ENCODE measurements around the gene MED16. TPM values are rescaled to one million over a fixed set of nuclear protein-coding genes. Genes with fewer than 3 reads are reported as not detected.

Gene MED16
- total RNA-seq, 1 experiment from 2014 or later, result 10.8 TPM

GRCh38 chr19:918152-918437, 25.1 kb upstream of the MED16 start:
- Histone ChIP-seq H4K20me1 (ENCODE audit: insufficient read depth, low read depth, low read length) (no peaks in the 10 kb centered on the region), H3K27me3 (ENCODE audit: low read length) (no peaks in the 10 kb centered on the region), H3K4me2 (ENCODE audit: low read depth, low read length, poor library complexity, severe bottlenecking) (no peak overlapping the region), H3K36me3 (ENCODE audit: insufficient read depth, low read length) (no peaks in the 10 kb centered on the region), H3K9ac (ENCODE audit: low read length) (no peak overlapping the region), H3K4me3 (ENCODE audit: low read length) (no peak overlapping the region), H3K79me2 (ENCODE audit: low read length) (peaks cover 4% of the 10 kb centered on the region), H2AFZ (ENCODE audit: low read length) (no peak overlapping the region), H3K9me2 (replicated peaks; ENCODE audit: insufficient read depth, low read length) (no peaks in the 10 kb centered on the region), H3K27ac (ENCODE audit: low read length) (no peak overlapping the region), H3K9me3 (ENCODE audit: low read length) (no peaks in the 10 kb centered on the region), H3K4me1 (ENCODE audit: low read length) (peaks cover 11% of the 10 kb centered on the region)
- DNase-seq, result no peak

GRCh38 chr19:917323-918151, 24.6 kb upstream of the MED16 start, which contains the start of gene KISS1R:
KISS1R (plus strand) TSS chr19:917333; CDS start chr19:917503, 170 bp downstream.
- peak; percentile 69 for DNase-seq
- H3K36me3 ChIP-seq (ENCODE audit: insufficient read depth, low read length), result no peaks in the 10 kb centered on the region
- H3K79me2 ChIP-seq (ENCODE audit: low read length), result peaks cover 6% of the 10 kb centered on the region
- no peaks in the 10 kb centered on the region for H3K9me2 ChIP-seq (replicated peaks; ENCODE audit: insufficient read depth, low read length)
- no peak within 1 kb of the TSS for H3K4me3 ChIP-seq (ENCODE audit: low read length)
- H3K4me1 ChIP-seq (ENCODE audit: low read length), result peaks cover 11% of the 10 kb centered on the region
- no peaks in the 10 kb centered on the region for H3K27me3 ChIP-seq (ENCODE audit: low read length)
- no peak within 1 kb of the TSS for H3K9ac ChIP-seq (ENCODE audit: low read length)
- no peaks in the 10 kb centered on the region for H3K9me3 ChIP-seq (ENCODE audit: low read length)
- no peak within 1 kb of the TSS for H3K27ac ChIP-seq (ENCODE audit: low read length)
- H4K20me1 ChIP-seq (ENCODE audit: insufficient read depth, low read depth, low read length), result no peaks in the 10 kb centered on the region
- no peak within 1 kb of the TSS for H2AFZ ChIP-seq (ENCODE audit: low read length)
- no peak within 1 kb of the TSS for H3K4me2 ChIP-seq (ENCODE audit: low read depth, low read length, poor library complexity, severe bottlenecking)

DNA sequence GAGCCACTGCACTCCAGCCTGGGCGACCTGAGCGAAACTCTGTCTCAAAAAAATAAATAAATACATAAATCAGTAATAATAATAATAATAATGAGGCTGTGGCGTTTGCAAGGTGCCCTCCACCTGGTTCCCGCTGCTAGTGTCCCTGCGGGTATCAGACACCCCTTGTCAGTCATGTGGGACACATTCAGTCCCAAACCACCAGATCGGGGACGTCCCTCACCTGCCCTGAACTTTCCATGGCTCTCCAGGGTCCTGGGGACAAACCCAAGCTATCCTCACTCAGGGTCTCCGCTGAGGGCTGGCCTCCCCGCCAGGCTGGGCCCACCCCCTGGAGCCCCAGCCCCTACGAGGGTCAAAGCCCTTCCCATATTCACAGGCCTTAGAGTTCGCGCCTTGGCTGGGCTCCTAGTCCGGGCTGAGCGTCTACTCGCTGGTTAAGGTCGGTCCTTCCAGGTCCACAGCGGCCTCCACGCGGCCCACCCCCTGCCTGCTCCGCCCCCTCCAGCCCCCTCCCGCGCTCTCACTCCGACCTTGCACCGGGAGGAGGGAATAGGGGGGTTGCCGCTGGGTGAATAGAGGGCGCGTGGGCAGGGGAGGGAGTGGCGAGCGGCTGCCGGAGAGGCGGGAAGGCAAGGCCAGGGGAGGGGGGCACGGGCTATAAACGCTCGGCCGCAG, 23.8 kb upstream of the MED16 start:
- Histone ChIP-seq H4K20me1 (ENCODE audit: insufficient read depth, low read depth, low read length) (no peaks in the 10 kb centered on the region), H3K36me3 (ENCODE audit: insufficient read depth, low read length) (no peaks in the 10 kb centered on the region), H3K4me3 (ENCODE audit: low read length) (no peak overlapping the region), H3K9ac (ENCODE audit: low read length) (no peak overlapping the region), H3K9me2 (replicated peaks; ENCODE audit: insufficient read depth, low read length) (no peaks in the 10 kb centered on the region), H3K9me3 (ENCODE audit: low read length) (no peaks in the 10 kb centered on the region), H3K4me1 (ENCODE audit: low read length) (peaks cover 11% of the 10 kb centered on the region), H3K27ac (ENCODE audit: low read length) (no peak overlapping the region), H3K27me3 (ENCODE audit: low read length) (no peaks in the 10 kb centered on the region), H3K4me2 (ENCODE audit: low read depth, low read length, poor library complexity, severe bottlenecking) (no peak overlapping the region), H2AFZ (ENCODE audit: low read length) (no peak overlapping the region), H3K79me2 (ENCODE audit: low read length) (peaks cover 8% of the 10 kb centered on the region)
- DNase-seq, result no peak

- peak; percentile 87 for DNase-seq
- Histone ChIP-seq H4K20me1 (ENCODE audit: insufficient read depth, low read depth, low read length) (no peaks in the 10 kb centered on the region), H2AFZ (ENCODE audit: low read length) (peak within 1 kb of the TSS; percentile 12), H3K9me3 (ENCODE audit: low read length) (no peaks in the 10 kb centered on the region), H3K9me2 (replicated peaks; ENCODE audit: insufficient read depth, low read length) (no peaks in the 10 kb centered on the region), H3K36me3 (ENCODE audit: insufficient read depth, low read length) (no peaks in the 10 kb centered on the region), H3K27me3 (ENCODE audit: low read length) (no peaks in the 10 kb centered on the region), H3K79me2 (ENCODE audit: low read length) (peaks cover 34% of the 10 kb centered on the region), H3K4me3 (ENCODE audit: low read length) (peak within 1 kb of the TSS; percentile 95), H3K27ac (ENCODE audit: low read length) (peak within 1 kb of the TSS; percentile 49; the same call in 1 of the 2 replicates), H3K4me1 (ENCODE audit: low read length) (peaks cover 17% of the 10 kb centered on the region), H3K4me2 (ENCODE audit: low read depth, low read length, poor library complexity, severe bottlenecking) (peak within 1 kb of the TSS; percentile 86), H3K9ac (ENCODE audit: low read length) (peak within 1 kb of the TSS; percentile 93)
Measured at GRCh38 chr19:913080-913748, 20.2 kb upstream of the MED16 start, which contains the start of gene R3HDM4. R3HDM4 (minus strand) TSS chr19:913219; CDS start chr19:913157, 62 bp downstream.

GRCh38 chr19:912181-913079, 19.4 kb upstream of the MED16 start:
- Histone ChIP-seq H3K4me1 (ENCODE audit: low read length) (peaks cover 17% of the 10 kb centered on the region), H3K27me3 (ENCODE audit: low read length) (no peaks in the 10 kb centered on the region), H3K4me3 (ENCODE audit: low read length) (peak overlapping the region; percentile 89), H3K36me3 (ENCODE audit: insufficient read depth, low read length) (no peaks in the 10 kb centered on the region), H2AFZ (ENCODE audit: low read length) (no peak overlapping the region), H4K20me1 (ENCODE audit: insufficient read depth, low read depth, low read length) (no peaks in the 10 kb centered on the region), H3K4me2 (ENCODE audit: low read depth, low read length, poor library complexity, severe bottlenecking) (peak overlapping the region; percentile 84), H3K79me2 (ENCODE audit: low read length) (peaks cover 40% of the 10 kb centered on the region), H3K9me2 (replicated peaks; ENCODE audit: insufficient read depth, low read length) (no peaks in the 10 kb centered on the region), H3K27ac (ENCODE audit: low read length) (peak overlapping the region; percentile 49; the same call in 1 of the 2 replicates), H3K9me3 (ENCODE audit: low read length) (no peaks in the 10 kb centered on the region), H3K9ac (ENCODE audit: low read length) (peak overlapping the region; percentile 93)
- peak; percentile 61 for DNase-seq

DNA sequence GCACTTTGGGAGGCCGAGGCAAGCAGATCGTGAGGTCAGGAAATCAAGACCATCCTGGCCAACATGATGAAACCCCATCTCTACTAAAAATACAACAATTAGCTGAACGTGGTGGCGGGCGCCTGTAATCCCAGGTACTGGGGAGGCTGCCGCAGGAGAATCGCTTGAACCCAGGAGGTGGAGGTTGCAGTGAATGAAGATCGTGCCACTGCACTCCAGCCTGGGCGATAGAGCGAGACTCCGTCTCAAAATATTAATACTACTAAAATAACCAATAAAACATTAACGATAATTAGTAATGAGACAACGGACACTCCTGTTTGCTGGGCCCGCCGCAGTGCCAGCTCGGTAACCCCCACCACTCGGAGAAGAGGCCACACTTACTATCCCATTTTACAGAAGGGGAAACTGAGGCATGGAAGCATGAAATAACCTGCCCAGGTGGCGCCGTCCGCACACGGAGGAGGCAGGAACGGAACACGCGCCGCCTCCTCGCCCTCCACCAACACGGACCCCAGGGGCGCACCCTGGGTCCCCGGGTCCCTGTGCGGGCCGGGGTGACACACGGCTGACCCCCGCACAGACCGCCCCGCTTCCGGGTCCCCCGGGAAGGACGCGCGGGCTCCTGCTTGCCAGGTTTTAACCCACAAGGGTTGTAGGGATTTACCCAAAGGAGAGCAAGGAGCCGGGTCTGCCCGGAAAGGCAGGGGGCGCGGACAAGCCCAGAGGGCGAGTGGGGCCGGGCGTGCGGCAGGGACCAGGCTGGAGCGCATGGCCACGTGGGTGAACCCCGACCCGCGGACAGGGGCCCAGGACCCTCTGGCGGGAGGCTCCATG, 18.4 kb upstream of the MED16 start:
- Histone ChIP-seq H3K79me2 (ENCODE audit: low read length) (peaks cover 45% of the 10 kb centered on the region), H3K9me3 (ENCODE audit: low read length) (no peaks in the 10 kb centered on the region), H4K20me1 (ENCODE audit: insufficient read depth, low read depth, low read length) (no peaks in the 10 kb centered on the region), H3K4me3 (ENCODE audit: low read length) (no peak overlapping the region), H3K27ac (ENCODE audit: low read length) (no peak overlapping the region), H3K36me3 (ENCODE audit: insufficient read depth, low read length) (no peaks in the 10 kb centered on the region), H3K9me2 (replicated peaks; ENCODE audit: insufficient read depth, low read length) (no peaks in the 10 kb centered on the region), H3K9ac (ENCODE audit: low read length) (no peak overlapping the region), H3K4me2 (ENCODE audit: low read depth, low read length, poor library complexity, severe bottlenecking) (no peak overlapping the region), H2AFZ (ENCODE audit: low read length) (no peak overlapping the region), H3K4me1 (ENCODE audit: low read length) (peaks cover 17% of the 10 kb centered on the region), H3K27me3 (ENCODE audit: low read length) (no peaks in the 10 kb centered on the region)
- DNase-seq, result no peak

DNA sequence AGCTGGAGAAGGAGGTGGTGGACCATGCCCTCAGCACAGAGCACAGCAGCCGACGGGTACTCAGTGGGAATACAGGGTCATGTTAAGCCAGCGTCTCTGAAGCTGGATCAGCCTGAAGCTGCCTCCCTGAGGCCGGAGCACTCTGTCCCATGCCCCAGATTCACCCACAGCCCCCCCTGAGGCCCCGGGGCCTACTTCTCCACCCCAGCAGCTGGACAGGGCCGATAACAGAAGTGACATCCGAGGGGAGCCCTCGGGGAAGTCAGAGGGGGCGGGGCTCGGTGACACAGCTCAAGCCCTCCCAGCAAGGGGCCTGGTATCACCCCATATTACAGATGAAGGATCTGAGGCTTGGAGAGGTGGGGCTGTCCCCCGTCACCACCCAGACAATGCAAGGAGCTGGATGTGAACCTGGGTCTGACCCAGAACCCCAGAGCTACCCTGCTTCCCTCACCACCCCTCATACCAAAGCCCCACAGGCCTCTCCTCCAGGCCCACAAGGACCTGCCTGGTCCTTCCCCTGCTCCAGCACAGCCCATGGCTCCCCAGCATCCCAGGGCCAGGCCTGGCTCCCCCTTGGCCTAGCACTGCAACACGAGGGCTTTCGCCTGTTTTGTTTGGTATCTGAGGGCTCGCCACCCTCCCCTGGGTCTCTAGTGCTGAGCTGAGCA, 14.3 kb upstream of the MED16 start:
- DNase-seq, result peak; percentile 66
- H3K79me2 ChIP-seq (ENCODE audit: low read length), result peaks cover 40% of the 10 kb centered on the region

More for the DNA sequence above, 14.3 kb upstream of the MED16 start:
- Histone ChIP-seq H3K36me3 (ENCODE audit: insufficient read depth, low read length) (no peaks in the 10 kb centered on the region), H3K4me2 (ENCODE audit: low read depth, low read length, poor library complexity, severe bottlenecking) (no peak overlapping the region), H3K9ac (ENCODE audit: low read length) (no peak overlapping the region), H3K27ac (ENCODE audit: low read length) (no peak overlapping the region), H2AFZ (ENCODE audit: low read length) (no peak overlapping the region), H3K9me3 (ENCODE audit: low read length) (no peaks in the 10 kb centered on the region), H3K27me3 (ENCODE audit: low read length) (no peaks in the 10 kb centered on the region), H3K4me1 (ENCODE audit: low read length) (peaks cover 12% of the 10 kb centered on the region), H3K4me3 (ENCODE audit: low read length) (no peak overlapping the region), H4K20me1 (ENCODE audit: insufficient read depth, low read depth, low read length) (no peaks in the 10 kb centered on the region), H3K9me2 (replicated peaks; ENCODE audit: insufficient read depth, low read length) (no peaks in the 10 kb centered on the region)

Measured in Karpas-422 (cell line).